OCI-LY3 (cell line): ENCODE results near the gene KAT6B.

ENCODE experiments used
- CTCF ChIP-seq: fragments of 200-600, 300-600 bp; sonication (generic); IDR thresholded peaks from 2 replicates; pipeline ENCODE4 v1.5.1; 2014; ENCODE audit warnings: antibody characterized with exemption, low read length, low read depth
- EZH2phosphoT487 ChIP-seq: fragments of 200-600 bp; shearing (Covaris generic); IDR thresholded peaks from 2 replicates; pipeline ENCODE4 v1.6.1; 2018; ENCODE audit warnings: antibody characterized with exemption, mixed run types, low read depth

DNA sequence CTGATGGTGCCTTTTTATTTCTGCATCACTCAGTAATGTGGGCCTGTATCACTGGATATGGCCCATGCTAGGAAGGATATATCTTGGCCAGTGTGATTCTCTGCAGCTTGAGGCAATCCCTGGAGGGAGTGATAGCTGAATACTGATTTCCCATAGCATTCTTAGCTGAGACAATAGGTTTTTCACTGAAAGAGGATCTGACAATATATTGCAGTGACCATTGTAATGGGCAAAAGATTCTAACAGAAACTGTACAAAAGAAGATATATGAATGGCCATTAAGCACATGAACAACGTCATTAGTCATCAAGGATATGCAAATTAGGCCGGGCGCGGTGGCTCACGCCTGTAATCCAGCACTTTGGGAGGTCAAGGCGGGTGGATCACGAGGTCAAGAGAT lies 117.8 kb downstream of the KAT6B start:
- no peak for TF ChIP-seq CTCF
- no peak for TF ChIP-seq EZH2phosphoT487
